GM21825 (cell line): ENCODE results near the gene TUBGCP3.
"Not testable (repeated sequence)": the region's sequence is repeated elsewhere in the genome, so short reads cannot be mapped to it uniquely, and the experiment has no call there.

Source experiments
- ATAC-seq: cut with Tn5 transposase; IDR thresholded peaks from one replicate; pipeline ENCODE4 v1.9.1; 2021; ENCODE audit warnings: mild to moderate bottlenecking, moderate library complexity; ENCODE audit not compliant: unreplicated experiment

TUBGCP3 gene

DNA sequence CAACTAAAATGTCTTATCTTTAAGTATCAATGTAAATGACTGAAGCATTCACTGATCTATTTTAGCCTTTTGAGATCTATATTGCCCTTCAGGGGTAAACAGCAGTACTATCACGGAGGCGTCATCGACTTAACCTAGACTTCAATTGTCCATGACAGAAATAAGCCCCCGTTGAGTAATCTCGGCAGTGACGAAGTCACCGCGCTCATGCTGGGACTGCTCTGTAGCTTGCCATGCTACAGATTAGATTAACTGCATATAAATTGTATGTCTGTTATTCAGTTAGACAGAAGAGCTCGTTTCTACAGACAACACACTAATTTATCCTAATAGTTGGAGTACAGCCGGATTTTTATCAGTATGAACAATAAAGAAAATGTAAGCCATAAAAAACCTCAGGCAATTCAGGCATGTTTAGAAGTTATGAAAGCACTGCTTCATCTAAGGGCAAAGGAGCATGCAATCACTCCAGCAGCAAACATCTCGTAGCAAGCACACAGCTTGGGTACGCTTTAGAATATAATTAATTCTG is 56.6 kb downstream of the TUBGCP3 start:
- ATAC-seq = no peak

DNA sequence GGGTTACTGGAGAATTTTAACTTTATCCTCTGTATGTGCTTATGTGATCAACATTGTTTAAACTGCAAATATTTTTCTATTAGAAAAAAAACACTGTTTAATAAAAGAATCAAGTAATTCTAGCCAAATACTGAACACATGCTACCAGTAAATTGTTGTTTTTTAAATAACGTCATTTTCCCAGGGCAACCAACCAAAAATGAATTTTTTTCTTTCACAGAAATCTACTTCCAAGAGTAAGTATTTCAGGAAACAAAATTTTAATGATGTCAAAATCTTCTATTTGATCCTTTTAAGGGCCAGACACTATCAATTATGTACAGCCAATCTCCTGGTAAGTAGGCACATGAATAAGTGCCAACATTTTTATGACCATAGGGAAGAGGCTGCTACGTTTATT is 57.1 kb downstream of the TUBGCP3 start:
- no peak for ATAC-seq

DNA sequence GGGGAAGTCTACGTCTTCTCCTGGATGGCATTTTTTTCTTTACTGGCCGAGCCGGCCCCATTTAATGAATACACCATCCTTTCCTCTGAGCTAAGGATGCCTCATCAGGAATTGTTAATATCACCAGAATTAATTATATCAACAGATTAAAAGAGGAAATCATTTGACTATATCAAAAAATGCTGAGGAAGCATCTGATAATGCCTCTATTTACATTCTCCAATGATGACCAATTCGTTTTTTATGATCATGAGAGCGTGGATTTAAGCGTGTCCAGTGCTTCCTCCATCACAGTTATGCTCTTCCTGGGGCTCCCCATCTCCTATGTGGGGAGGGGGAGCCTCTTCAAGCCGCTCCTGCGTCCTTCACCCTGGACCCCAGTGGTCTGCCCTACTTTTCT is 58.7 kb downstream of the TUBGCP3 start:
- no peak for ATAC-seq

DNA sequence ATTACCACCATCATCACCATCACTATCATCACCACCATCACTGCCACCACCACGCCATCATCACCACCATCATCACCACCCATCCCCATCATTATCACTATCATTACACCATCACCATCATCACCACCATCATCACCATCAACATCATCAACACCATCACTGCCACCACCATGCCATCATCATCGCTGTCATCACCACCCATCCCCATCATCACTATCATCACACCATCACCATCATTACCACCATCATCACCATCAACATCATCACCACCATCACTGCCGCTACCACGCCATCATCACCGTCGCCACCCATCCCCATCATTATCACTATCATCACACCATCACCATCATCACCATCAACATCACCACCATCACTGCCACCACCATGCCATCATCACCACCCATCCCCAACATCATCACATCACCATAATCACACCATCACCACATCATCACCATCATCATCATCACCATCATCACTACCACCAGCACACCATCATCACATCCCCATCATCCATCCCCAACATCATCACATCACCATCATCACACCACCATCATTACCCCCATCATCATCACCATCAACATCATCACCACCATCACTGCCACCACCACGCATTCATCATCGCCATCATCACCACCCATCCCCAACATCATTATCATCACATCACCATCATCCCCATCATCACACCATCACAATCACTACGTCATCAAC is 61.7 kb downstream of the TUBGCP3 start:
- no peak for ATAC-seq

DNA sequence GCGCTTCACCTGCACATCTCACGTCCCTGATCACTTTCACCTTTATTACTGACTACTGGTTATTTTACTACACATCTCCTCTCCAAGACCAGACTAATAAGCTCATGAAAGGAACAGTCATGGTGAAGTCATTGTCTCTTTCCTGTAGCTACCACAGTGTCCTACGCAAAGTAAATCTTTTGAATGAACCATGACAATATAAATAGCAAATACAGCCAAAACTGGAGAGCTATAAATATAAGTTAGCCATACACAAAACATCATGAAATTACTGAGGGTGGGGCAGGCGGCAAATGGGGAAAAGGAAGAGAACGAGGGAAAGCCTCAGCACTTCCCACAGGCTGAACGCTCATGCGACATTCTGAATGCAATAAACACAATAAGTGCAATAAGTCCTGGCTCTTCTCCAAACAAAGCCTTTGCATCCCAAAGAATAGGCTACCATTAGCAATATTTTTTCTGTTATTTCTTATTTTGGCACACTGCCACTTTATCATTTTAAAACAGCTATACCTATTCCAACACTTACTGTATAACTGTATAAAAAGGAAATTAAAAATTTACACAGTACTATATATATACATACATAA is 62.5 kb downstream of the TUBGCP3 start:
- no peak for ATAC-seq

DNA sequence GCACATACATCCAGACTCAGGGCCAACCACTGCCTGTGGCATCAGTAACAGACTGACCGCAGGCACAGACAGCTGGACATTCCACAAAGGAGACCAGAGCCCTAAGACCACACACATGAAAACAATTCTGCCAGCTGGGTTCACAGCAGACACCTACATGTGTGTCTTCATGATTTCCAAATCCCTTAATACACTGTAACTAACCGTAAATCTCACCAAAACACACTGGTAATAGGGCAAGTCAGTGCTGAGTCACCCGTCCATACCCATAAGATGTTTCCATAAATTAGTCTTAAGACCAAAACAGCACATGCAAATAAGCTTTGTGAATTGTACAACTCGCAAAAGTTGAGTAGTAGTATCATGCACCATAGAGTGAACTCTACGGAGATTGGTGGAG is 65.4 kb downstream of the TUBGCP3 start:
- no peak for ATAC-seq

DNA sequence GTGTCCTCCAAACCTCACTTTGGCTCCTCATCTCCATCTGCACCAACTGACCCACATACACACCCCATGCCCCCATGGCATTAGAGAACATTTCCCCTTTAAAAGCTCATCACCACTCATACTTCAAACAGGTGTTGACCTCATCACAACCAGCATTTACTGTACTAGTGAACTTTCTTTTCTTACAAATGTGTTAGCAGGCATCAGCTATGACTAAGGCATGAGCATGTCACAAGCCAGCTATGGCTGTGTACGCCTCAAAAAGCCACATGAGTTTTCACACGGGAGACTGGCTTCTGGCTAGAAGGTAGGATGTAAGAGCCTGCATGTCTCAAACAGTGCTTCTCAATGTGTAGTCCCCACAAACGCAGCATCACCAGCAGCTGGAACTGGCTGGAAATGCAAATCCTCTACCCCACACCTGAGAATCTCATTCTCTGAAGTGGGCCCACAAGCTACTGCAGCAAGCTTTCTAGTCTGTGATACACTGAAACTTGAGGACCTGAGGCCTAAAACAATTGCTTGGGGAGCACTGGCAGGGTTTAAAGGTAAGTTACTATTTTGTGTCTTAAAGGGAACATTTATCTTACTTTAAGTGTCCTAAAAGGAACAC is 66.8 kb downstream of the TUBGCP3 start:
- no peak for ATAC-seq

DNA sequence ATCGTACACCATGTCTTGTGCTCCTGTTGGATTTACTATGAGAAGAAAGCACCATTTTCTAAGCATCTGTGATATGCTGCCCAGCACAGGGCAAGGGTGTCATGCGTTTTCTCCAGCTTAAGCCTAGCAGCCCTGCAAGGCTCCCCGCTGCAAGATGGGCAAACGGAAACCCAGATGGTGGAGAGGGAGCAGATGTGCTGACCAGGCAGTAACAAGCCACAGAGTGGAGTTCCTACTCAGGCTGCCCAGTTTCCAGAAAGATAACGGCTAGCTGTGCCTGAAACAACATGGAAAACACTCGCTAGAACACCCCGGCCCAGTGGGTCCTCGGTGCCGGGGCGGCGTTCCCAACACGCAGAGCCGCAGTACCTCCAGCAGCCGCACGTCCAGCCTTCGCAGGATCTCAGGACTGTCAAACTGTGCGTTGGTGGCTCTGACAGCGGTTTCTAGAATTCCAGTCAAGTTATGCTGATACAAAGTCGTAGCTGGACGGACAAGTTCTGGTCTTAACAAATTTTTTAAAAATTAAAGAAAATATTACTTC is 68.4 kb downstream of the TUBGCP3 start:
- ATAC-seq = no peak

DNA sequence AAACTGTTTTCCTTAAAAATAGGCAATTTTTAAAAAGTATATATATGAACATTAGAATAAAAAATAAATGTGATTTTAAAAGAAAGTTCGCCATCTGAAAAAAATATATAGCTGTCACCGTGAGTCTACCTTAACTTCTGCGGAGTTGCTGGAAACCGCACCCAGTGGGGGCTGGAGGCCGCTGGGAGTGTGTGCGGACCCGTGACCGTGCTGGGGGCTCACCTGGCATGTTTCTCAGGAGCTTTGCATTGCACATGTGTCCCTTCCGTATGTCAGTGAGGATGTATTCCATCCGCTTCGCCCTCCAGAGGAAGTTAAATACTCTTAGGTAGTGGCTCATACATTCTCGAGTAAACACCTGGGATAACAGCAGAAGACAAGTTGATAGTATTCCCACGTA is 71.7 kb downstream of the TUBGCP3 start:
- ATAC-seq = no peak

DNA sequence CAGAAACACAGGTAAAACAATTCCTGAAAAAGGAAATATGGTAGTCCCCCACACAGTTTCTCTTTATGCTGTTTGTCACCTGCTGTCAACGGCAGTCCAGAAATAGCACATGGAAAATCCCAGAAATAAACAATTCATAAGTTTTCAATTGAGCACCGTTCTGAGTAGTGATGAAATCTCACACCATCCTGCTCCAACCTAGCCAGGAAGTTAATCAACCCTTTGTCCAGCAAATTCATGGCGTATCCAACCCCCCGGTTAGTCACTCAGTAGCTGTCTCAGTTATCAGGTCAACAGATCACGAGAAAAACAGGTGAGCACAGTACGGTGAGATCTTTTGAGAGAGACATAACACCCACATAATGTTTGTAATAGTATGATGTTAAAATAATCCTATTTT is 74.2 kb downstream of the TUBGCP3 start:
- ATAC-seq = no peak

DNA sequence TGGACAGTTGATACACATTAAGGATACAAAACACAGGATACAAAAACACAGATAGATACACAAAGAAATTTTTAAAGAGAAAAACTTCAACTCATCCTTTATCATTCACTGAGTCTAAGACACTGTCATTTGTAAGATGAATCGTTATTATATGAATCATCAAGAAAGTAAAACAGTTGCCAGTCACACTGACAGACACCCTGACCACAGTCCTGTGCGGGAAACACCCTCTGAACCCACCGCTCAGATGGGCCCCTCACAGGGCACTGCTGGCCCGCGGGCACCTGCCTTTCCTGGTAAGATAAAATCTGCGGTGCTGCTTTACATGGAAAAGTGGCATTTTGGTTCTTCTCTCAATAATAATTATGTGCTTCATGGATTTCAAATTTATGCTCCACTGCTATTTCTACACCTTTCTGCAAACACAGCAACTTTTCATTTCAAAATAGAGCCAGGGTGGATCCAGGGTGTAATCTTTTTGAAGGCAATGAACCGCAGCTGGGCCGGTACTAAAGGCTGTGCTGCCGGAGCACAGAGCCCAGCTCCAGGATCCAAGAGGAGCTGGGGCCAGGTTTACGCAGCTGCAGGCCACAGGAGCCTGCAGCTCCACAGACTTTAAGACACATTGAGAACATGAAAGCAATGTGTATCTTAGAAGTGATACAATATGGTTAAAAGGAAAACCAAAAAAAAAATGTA is 76.8 kb downstream of the TUBGCP3 start:
- no peak for ATAC-seq

DNA sequence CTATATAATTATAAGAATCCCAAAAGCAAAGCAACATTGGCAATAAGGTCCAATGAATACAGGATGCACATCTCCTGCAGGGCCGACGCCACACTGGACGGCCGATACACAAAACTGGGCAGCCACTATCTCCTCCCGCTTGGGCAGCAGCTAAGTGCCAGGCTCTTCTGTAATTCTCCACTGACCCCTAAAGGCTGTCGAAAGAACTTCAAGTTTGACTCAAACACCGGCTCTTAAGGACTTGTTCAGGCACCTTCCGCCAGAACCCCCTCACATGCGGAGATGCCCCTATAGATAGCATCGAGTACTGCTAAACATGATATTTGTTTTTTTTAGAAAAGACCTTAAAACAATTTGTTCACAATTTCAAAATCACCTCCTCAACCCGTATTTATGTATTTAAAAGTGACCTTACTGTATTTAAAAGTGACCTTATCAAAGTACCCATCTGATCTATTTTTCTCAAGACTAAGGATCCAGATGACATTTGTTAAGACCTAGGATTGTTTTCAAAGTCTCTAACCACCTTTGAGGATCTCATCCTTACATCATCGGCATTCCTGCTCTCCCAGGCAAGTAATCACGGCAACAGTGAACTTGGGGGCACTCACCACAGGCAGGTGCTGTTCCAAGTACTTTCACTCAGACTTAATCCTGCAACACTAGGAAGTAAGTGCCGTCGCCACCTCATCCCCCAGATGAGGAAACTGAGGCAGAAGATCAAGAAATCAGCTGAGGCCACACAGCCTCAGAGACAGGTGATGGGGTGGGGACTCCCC is 77.8 kb downstream of the TUBGCP3 start:
- ATAC-seq = peak; percentile 61

DNA sequence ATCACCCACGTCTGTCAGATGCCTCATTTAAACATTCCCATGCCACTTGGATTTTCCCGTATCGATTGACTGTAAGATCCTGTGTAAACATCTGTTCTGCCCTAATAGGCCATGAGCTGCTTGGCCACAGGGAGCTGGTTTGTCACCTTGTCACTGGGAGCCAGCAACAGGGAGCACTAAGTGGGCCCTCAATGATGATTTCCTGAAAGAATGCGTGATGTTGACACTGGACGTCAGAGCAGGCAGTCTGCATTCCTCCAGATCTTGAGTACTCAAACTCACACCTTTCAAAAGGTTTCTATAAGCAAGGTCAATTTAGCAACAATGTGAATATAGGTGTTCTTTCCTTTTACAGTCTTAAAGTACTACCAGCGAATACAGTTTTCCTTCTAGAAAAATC is 78.8 kb downstream of the TUBGCP3 start:
- no peak for ATAC-seq

DNA sequence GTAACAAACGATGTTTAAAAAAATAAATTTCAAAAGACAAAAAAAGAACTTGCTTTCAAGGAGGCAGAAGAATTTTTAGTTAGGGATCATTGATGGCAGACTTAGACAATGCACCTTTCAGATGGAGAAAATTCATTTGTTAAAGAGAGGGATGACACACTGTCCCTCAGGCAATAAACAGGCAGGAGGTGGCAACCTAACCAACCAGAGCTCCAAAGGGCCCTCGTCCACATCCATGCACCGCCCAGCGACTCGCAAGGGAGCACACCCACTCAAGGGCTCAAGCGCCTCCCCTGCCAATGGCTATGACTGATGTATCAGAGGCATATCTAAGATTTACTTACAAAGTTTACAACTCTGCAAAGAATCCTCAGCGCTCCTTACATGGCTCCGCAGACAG is 81.9 kb downstream of the TUBGCP3 start:
- no peak for ATAC-seq

DNA sequence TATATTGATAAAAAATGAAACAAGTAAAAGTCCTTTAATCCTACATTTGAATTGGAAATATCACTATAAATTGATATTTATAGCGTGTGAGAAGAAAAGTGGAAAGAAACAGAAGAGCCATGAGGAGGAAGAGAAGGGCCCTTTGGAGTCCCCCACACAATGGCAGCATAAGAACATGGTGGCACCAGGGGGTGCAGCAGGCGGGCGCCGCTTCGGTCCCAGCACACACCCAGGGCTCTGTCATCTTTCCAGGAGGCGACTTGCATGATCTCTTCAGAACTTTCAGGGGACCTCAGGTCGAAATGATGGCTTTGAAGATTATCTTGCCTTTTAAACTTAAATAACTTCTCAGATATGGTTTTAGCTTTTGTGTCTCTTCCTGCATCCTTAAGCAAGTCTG is 91.8 kb downstream of the TUBGCP3 start:
- ATAC-seq = no peak

DNA sequence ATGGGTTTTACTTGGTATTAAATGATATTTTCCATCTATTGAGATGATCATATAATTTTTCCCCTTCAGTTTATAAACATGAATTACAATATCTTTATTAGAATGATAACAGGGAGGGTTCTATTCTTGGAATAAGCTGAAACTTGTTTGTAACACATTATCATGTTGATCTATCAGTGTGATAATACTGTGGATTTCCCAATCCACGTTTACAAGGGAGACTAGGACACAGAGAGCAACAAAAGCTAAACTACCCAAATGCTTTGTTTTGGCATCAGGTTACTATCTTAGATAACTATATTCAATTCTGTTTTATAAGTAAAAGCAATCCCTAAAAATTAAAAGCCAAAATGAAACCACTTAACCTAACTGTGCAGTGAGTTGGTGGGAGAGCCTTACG is 92.5 kb downstream of the TUBGCP3 start:
- ATAC-seq = no peak

DNA sequence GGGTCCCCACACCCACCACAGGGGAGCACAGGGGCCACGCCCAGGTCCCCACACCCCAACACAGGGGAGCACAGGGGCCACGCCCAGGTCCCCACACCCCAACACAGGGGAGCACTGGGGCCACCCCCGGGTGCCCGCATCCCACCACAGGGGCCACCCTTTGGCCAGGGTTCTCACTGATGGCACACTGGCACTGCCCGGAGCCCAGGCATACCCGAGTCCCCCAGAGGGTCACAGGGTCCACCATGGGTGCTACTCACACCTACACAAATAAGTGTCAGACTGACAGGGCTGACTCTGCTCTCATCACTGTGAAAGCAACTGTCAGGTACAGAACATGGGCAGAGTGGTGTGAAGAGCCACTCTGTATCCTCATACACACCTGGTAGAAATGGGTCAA is 98.8 kb downstream of the TUBGCP3 start:
- no peak for ATAC-seq

DNA sequence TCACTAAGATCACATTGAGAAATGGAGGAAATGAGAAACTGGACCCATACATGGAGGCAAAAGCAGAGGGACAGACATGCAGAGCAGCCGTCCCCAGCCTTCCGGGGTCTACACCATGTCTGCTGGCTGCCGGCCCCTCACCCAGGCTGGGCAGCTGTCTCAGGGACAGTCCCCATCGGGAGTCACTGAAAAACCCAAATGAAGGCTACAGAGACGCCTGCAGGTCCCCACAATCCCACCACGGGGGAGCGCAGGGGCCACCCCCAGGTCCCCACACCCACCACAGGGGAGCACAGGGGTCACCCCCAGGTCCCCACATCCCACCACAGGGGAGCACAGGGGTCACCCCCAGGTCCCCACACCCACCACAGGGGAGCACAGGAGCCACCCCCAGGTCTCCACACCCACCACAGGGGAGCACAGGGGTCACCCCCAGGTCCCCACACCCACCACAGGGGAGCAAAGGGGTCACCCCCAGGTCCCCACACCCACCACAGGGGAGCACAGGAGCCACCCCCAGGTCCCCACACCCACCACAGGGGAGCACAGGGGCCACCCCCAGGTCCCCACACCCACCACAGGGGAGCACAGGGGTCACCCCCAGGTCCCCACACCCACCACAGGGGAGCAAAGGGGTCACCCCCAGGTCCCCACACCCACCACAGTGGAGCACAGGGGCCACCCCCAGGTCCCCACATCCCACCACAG is 99.5 kb downstream of the TUBGCP3 start:
- not testable (repeated sequence) for ATAC-seq

DNA sequence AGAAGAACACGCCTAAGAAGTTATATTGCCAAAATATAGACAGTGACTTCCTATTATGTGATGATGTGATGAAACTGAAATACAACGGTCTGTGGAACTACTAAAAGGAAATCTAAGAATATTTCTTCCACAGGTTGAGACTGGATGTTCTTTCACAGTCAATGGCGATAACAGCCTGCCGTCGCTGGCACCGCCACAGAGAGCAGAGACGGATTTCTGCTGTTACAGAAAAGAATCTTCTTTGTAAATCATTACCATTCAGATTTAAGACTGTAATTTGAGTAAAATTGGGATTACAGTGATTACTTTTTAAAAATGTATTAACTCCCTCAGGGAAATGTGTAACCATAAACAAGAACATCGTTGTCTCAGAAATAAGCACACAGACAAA is 100.8 kb downstream of the TUBGCP3 start:
- no peak for ATAC-seq
